Muscle of back (tissue), 11 donors: ENCODE data around the gene TPSAB1. TPM values are rescaled to one million over a fixed set of nuclear protein-coding genes. Genes with fewer than 3 reads are reported as not detected.
"Not testable (repeated sequence)": the region's sequence is repeated elsewhere in the genome, so short reads cannot be mapped to it uniquely, and the experiment has no call there.

Source experiments
- DNase-seq, 3 donors: peaks; one replicate each; pipeline versions ENCODE4 v3.0.0 to v3.0.0-alpha.2; 2013
- polyA plus RNA-seq, 10 donors: library from polyadenylated mRNA; unstranded; fragments of 120-200 nt; gene quantifications; one replicate each; pipeline ENCODE4 v1.2.1, GENCODE V29; 2013; ENCODE audit not compliant: insufficient read length in 10 of 10

Gene TPSAB1
- polyA plus RNA-seq, 10 donors = 0.67 to 7.3 (median 2.6) TPM

DNA sequence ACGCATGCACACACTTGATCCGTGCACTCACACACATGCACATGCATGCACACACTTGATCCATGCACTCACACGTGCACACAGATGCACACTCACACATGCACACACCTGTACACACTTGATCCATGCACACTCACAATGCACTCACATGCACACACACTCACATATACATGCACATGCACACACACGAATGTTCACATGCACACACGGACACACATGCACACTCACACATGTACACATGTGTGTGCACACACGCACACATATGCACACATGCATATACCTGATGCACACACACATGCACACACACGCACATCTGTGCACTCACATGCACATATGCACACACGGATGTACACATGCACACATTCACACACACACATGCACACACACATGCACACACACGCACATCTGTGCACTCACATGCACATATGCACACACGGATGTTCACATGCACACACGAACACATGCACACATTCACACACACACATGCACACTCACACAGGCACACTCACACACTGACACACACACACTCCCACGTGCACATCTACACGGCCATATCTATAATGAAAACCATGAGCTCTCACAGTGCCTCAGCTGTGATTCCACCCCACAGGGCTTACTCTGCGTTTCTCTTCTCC is 7.5 kb downstream of the TPSAB1 start:
- DNase-seq = not testable (repeated sequence)

DNA sequence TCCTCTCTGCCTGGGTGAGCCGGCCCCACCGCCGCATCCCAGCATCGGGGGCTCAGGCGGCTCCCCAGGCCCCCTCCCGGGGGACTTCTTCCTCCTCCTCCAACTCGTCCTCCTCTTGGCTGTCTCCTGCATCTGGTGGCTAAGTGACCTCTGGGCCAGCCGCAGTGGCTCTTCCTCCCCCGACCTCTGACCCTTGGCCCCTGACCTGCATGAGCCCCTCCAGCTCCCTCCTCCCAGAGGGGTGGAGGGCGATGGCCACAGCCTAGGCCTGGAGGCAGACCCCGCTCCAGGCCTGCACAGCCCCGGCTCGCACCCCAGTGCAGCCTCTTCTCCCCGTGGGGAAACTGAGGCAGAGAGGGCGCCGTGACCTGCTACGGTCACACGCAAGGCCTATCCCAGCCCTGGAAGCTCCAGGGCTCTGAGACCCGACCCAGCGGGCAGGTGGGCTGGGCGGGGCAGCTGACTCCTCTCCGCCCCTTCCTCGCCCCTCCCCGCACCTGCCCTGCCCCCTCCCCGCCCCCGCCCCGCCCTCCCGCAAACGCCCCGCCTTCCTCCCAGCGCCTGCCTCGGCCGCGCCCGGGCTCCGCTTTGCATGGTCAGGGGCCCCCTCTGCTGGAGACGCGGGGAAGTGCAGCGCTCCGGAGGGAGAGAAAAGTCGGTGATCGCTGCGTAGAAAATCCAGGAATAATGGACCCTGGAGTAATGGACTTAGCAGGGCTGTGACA is 8.7 kb downstream of the TPSAB1 start:
- not testable (repeated sequence) for DNase-seq

DNA sequence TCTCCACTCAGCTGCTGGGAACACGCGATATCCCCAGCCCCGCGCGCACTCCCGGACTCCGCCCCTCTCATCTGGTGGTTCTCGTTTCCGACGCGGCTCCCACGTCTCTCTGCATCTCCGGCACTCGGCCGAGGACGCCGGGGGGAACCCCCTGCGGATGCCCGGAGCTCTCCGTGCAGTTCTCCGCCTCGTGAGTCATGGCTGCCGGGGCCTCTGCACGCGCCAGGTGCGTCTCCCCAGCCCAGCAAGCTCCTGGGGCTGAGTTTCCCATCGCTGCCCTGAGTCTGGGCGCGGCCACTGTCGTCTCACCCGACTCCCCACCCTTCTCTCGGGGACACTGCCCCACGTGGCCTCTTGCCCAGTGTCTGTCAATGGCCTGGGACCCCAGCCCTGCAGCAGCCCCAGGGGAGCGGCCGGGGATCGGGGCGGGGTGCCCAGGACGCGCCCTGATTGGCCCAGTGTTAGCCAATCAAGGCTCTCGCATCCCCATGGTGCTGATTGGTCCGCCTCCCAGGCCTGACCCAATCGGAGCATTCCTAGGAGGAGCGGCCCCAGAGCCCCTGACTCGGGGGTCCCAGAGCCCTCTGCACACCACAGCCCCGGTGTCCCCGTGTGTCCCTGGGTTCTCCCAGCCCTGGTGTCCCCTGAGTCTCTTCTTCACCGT is 13.3 kb downstream of the TPSAB1 start:
- not testable (repeated sequence) for DNase-seq

DNA sequence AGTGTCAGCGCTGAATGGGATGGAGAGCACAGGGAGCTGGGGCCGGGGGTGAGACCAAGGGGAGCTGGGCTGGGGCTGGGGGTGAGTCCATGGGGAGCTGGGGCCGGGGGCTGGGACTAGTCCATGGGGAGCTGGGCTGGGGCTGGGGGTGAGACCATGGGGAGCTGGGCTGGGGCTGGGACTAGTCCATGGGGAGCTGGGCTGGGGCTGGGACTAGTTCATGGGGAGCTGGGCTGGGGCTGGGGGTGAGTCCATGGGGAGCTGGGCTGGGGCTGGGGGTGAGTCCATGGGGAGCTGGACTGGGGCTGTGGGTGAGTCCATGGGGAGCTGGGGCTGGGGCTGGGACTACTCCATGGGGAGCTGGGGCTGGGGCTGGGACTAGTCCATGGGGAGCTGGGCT is 14.3 kb downstream of the TPSAB1 start:
- DNase-seq = not testable (repeated sequence)

DNA sequence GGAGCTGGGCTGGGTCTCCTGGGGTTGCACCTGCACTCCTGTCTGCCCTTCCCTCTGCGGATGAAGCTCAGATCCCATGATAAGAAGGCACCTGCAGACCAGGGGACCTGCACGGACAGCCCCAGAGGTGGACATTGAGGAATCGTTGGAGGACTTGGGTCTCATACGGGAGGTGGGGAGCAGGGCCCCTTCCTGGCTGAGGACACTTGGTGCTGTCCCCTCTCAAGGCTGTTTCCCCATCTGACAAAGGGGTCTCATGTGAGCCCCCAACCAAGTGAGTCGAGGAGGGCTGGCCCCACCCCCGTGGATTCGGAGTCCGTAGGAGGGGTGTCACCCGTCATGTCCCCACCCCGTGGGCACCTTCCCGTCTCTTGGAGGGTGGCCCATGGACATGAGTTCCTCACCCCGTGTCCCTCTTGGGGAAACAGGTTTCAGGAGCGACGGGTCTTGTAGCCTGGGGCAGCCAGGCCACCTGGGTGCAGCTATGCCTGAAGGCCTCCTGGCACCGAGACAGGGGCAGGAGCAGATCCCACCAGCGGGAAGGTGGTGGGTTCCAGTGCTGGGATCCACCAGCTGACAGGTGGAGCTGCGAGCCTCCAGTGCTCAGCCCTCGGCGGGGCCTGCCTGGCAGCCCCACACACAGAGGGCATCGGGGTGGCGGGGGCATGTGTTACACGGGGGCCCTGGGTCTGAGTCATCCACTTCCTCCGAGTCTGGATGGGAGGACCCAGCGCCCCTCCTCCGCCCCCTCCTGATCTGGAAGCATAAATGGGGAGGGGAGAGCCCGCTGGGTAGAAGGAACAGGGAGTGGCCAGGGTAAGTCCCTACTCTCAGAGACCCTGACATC is 15.0 kb downstream of the TPSAB1 start, which contains the start of gene TPSD1:
TPSD1 (plus strand) TSS at position 794 of the 847 bp plus-strand sequence. CDS start 212 bp downstream, outside the sequence.
- not testable (repeated sequence) for DNase-seq

DNA sequence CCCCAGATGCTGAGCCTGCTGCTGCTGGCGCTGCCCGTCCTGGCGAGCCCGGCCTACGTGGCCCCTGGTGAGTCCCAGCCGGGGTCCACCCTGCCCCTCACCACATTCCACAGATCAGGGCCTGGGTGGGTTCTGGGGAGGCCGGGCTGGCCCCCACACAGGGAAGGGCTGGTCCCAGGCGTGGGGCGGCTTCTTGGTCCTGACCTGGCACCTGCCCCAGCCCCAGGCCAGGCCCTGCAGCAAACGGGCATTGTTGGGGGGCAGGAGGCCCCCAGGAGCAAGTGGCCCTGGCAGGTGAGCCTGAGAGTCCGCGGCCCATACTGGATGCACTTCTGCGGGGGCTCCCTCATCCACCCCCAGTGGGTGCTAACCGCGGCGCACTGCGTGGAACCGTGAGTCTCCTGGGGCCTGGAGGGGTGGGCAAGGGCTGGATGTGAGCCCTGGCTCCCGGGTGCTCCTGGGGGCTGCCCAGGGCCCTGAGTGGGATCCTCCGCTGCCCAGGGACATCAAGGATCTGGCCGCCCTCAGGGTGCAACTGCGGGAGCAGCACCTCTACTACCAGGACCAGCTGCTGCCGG is 15.9 kb downstream of the TPSAB1 start:
- DNase-seq = not testable (repeated sequence)

DNA sequence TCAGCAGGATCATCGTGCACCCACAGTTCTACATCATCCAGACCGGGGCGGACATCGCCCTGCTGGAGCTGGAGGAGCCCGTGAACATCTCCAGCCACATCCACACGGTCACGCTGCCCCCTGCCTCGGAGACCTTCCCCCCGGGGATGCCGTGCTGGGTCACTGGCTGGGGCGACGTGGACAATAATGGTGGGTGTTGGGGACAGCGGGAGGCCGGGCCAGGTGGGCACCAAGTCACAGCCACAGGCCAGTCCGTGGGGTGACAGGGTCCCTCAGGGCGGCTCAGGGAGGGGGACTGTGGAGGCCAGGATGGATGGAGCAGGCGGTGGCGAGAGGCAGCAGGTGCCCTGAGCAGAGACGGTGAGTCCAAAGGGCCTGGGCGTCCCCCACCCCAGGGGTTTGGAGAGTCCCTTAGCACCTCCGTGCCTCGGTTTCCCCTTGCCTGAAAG is 16.4 kb downstream of the TPSAB1 start:
- DNase-seq = no peak

DNA sequence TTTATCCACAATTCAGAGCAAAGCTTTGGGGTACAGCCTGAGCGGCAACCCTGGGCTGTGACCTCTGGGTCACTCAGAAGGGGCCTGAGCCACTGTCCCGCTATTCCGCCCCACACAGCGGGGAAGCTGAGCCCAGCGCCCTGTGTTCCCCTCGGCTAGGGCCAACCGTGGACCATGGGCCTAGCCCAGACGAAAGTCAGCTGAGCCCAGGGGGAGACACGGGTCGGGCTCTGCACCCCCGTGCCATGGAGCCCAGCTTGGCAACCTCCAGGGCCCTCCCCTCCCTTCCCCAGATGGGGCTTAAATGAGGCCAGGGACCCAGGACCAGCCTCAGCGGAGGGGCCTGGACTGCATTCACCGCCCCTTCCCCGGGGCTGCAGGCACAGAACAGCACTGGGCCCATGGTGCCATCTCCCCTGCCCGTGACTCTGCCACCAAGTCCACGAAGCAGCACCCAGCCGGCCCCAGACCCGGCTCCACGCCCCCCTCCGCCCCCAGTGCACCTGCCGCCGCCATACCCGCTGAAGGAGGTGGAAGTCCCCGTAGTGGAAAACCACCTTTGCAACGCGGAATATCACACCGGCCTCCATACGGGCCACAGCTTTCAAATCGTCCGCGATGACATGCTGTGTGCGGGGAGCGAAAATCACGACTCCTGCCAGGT is 17.2 kb downstream of the TPSAB1 start:
- no peak for DNase-seq

DNA sequence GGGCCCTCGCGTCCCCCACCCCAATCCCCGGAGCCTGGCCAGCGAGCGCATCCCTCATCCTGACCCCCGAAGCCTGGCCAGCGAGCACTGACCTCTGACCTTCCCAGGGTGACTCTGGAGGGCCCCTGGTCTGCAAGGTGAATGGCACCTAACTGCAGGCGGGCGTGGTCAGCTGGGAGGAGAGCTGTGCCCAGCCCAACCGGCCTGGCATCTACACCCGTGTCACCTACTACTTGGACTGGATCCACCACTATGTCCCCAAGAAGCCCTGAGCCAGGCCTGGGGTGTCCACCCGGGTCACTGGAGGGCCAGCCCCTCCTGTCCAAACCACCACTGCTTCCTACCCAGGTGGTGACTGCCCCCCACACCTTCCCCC is 17.7 kb downstream of the TPSAB1 start:
- no peak for DNase-seq

DNA sequence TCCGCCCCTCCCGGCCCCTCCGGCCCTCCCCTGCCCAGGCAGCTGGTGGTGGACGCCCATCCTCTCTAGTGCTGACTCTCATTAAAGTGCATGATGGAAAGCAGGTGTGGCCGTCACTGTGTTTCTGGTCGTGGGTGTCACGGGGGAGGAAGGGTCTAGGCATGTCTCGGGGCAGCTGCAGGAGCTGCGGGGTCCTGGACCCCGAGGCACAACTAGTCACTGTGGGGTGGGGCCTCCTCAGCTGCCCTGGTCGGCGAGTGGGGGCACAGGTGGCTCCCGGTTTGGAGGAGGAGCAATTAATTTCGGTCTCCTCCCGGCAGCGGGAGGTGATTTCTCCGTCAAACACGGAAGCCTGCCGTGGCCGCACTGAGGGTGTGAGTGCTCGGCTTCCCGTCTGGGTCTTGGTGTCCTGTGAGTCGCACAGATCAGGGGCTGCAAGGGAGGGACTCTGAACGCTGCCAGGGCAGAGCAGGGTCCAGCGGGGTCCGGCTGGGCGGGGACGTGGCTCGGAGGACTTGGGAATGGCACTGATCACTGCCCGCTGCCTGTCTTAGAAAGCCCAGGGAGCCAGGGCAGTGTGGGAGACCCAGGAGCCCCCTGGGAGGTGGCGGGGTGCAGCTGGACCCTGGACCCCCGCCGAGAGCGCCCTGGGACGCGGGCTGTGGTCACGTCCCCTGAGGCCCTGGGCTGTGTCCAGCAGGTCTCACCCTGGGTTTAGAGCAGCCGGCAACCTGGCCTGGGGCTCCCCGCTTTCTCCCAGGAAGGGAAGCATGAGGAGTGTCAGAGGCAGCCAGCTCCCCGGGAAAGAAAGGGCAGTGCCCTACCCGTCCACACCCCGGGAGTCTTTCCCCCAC is 18.6 kb downstream of the TPSAB1 start:
- DNase-seq = no peak

DNA sequence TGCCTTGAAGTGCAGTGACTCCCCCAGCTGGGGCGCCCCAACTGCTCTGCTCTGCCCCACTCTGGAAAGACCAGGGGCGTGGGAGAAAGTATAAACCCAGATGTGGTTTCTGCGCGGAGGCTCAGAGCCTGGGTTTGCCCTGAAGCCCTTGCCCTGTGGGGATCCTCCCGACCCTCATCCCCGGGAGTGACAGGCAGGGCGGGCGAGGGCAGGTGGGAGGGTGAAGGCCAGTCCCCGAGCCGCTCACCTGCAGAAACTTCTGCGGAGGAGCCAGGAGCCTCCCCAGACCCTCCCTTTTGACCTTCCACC is 19.2 kb downstream of the TPSAB1 start:
- no peak for DNase-seq

DNA sequence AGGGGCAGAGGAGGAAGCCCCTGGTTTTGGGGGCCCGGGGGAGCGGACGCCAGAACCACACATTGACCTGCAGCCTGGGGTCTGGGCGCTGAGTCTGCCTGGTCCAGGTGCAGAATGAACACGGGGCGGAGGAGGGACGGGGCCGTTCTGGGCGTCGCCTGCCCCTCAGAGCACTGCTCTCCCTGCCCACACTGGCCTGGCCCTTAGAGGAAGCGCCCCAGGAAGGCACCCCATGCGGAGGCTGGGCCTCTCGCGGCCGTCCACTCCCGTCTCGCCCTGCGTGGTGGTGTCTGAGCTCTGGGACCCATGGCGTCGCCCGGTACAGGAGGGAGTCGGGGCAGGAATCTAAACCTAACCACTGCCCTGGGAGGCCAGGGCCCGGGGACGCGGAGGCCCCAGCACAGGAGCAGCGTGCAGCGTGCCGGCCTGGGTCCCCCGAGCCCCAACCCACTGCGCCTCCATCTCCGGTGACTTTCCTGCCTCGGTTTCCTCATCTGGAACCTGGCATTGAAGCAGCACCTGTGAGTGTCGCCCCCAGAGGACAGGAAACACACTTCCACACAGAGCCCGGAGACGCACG is 19.7 kb downstream of the TPSAB1 start:
- no peak for DNase-seq

DNA sequence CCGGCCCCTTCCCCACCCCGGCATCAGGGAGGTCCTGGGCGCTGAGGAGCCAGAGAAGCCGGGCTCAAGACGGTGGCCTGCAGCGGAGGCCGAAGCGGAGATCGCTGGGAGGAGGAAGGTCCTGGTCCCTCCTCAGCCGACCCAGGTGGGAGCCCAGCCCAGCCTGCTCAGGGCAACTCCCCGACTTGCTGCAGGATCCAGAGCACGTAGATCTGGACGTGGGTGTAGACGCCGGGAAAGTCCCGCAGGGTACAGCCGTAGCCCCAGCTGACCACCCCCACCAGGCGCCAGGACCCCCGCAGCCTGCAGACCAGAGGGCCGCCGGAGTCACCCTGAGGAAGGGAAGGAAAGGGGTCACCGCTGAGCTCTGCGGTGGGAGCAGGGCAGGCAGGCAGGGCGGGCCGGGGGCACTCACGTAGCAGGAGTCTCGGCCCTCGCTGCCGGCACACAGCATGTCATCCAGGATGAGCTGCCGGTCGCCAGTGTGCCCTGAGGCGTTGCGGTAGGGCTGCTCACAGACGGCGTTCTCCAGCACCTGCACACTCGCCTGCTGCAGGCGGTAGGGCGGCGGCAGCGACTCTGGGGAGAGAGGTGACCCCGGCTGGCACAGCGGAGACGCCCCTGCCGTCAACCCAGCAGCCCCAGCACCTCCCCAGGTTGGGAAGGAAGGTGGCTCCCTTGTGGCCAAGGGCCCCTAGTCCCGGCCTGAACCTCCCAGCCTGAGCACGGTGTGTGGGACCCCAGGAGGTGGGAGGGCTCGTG is 20.8 kb downstream of the TPSAB1 start:
- DNase-seq = no peak

DNA sequence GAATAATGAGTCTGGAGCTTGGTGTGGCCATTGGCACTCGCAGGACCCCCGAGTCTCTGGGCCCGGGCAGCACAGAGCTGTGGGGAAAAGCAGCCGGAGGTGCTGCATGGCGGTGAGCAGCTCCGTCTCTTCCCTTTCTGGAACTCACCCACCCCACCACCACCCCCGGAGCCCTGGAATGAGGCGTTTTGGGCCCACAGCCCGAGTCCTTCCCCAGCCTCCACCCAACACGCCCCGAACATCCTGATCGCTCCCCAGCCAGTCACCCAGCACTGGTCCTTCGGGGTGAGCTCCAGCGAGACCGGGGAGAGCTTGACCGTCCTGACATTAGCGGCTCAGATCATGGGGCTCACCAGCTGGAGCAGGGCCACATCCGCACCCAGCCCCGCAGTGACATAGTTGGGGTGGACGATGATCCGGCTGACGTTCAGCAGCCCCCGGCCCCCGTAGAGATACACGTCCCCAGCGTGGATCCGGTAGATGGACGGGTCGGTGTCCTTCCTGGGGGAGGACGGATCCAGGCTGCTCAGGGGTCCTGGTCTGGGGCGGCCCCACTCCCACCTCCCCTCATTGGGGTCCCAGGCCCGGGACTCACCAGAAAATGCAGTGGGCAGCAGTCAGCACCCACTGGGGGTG is 21.8 kb downstream of the TPSAB1 start:
- DNase-seq = no peak

DNA sequence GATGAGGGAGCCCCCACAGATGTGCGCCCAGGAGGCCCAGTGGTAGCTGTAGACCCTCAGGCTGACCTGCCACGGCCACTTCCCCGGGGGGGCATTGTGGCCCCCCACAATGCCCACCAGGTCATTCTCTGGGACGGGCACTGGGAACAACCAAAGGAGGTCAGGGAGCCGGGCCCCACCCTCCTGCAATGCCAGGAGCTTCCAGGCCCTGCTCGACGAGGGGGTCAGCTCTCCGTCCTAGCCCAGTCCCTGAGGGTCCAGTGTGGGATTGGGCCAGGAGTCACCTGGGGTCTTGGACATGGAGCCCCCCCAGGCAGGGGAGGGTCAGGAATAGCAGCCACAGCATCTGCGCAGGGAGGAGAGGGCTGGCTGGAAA is 22.3 kb downstream of the TPSAB1 start:
- no peak for DNase-seq

DNA sequence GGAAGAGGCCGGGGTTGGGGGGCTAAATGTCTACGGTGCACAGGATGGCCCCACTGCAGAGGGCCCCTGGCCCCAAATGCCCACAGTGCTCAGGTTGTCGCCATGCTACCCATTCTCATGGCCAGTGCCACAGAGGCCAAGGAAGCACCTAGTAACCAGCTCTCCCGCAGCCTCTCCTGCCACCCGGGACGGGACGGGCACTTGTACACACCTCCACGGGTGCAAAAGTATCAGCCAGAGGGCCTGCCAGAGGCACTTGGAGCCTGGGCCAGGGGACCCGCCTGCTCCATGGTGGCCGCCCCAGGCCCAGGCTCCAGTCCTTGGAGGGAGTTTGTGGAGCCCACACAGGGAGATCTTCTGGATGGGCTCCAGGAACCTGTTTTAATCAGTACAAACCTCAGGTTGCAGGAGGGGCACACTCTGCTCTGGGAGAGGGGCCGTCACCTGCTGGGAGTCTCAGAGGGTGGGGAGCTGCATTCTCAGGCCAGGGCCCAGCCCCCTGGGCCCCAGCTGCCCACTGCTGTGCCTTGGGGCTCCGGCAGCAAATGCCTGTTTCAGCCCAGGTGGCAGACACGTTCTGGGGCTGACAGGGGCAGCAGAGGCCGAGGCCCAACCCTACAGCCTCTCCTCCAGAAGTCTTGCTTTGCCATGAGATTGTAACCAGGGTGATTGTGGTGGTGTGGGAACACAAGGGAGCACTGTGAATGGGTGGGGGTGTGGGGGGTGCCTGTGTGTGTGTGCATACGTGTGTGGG is 23.3 kb downstream of the TPSAB1 start:
- DNase-seq = no peak

DNA sequence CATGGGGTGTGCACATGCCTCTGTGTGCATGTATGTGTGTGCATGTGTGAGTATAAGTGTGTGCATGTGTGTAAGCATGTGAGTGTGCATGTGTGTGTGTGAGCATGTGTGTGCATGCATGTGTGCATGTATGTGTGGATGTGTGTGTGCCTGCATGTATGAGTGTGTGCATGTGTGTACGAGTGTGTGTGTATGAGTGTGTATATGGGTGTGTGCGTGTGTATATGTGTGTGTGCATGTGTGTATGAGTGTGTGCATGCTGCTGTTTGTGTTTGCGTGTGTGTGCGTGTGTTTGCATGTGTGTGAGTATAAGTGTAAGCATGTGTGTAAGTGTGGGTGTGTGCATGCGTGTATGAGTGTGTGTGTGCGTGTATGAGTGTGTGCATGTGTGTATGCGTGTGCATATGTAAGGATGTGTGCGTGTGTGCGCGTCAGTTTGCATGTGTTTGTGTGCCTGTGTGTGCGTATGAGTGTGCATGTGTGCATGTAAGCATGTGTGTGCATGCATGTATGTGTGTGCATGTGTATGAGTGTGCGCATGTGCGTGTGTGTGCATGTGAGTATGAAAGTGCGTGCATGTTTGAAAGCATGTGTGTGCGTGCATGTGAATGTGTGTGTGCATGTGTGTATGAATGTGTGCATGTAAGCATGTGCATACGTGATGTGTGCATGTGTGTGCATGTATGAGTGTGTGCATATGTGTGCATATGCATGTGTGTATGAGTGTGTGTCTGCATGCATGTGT is 24.0 kb downstream of the TPSAB1 start:
- no peak for DNase-seq
